Body of pancreas (tissue), 4 donors: ENCODE measurements around the gene VCAN.

Experiments
- CTCF ChIP-seq, 7 experiments: fragments of 450-650 bp in 4 of 7; fragments of 200-600 bp in 3 of 7; sonication (generic) in 3 of 7; IDR thresholded peaks; one replicate each; pipeline ENCODE4 v1.5.1; 2016 to 2019; ENCODE audit warnings: antibody characterized with exemption in 7 of 7
- POLR2A ChIP-seq, 3 donors: fragments of 450-650 bp; IDR thresholded peaks; one replicate each; pipeline ENCODE4 v1.6.1; 2016; ENCODE audit warnings: antibody characterized with exemption in 3 of 3, mild to moderate bottlenecking in 2 of 3

- TF ChIP-seq CTCF (IDR thresholded peaks at IDR 0.05) (no peak), POLR2A (IDR thresholded peaks at IDR 0.05) (no peak)
Observed at GRCh38 chr5:83441747-83442146, 29.8 kb upstream of the VCAN start.
